ENCODE measurements around the gene TMCO4.
A peak's percentile ranks its signal among the peaks of the same experiment; 100 is the strongest.
"Not testable (repeated sequence)": the region's sequence is repeated elsewhere in the genome, so short reads cannot be mapped to it uniquely, and the experiment has no call there.

Gene TMCO4

GRCh38 chr1:19799230-19800075 is at the start of gene TMCO4:
Gene TMCO4 (minus strand): TSS chr1:19799916. CDS start chr1:19780758, 19,158 bp downstream.
- DNase-seq (ENCODE audit: low read depth in 2 of 2), result peak in 1 of 2 donors; percentile 24

DNA sequence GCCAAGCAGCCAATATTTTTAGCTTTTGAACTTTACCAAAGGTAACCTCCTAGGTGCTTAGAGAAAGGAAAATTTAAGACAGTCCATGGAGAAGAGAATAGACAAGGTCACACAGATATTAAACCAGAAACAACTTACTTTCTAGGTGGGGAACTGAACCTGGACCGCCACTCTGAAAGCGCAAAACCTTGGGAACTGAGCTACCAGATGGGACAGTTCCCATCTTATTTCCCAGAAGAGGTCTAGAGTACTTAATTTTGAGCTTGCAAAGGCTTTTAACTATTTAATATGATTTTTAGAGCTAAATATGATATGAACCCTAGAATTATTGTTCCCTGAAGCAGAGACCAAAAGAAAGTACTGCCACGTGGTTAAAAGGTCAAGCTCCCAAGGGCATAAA is 49.6 kb upstream of the TMCO4 start:
- DNase-seq (ENCODE audit: low read depth in 2 of 2), result not testable (repeated sequence)

DNA sequence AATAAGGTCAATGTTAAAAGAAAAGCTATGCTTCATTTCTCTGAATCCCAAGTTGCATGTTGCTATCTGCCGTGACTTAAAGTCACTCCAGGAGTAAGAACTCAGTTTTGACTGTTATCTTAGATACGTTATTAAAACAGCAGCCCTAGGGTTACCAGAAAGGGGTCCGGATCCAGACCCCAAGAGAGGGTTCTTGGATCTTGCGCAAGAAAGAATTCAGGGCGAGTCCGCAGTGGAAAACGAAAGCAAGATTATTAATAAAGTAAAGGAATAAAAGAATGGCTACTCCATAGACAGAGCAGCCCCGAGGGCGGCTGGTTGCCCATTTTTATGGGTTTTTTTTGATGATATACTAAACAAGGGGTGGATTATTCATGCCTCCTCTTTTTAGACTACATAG is 47.6 kb upstream of the TMCO4 start:
- not testable (repeated sequence) for DNase-seq (ENCODE audit: low read depth in 2 of 2)

DNA sequence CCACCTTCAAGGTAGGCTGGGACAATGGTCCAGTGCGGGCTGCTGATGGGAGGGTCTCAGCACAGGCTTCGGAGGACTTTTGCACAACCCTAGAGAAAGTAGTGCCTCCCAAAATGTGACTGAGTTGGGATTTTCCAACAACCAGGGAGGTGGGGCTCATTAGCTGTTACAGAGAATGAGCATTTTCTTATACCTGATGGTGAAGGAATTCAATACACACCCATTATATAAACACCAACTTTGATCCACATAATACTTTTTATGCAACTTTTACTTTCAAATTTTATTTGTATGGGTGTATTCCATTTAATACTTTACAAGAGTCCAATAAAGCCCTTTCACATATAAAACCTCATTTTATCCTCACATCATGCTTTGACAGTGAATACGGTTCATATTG is 46.6 kb upstream of the TMCO4 start:
- no peak for DNase-seq (ENCODE audit: low read depth in 2 of 2)

GRCh38 chr1:19845555-19845954 is 45.8 kb upstream of the TMCO4 start:
- no peak for DNase-seq (ENCODE audit: low read depth in 2 of 2)

DNA sequence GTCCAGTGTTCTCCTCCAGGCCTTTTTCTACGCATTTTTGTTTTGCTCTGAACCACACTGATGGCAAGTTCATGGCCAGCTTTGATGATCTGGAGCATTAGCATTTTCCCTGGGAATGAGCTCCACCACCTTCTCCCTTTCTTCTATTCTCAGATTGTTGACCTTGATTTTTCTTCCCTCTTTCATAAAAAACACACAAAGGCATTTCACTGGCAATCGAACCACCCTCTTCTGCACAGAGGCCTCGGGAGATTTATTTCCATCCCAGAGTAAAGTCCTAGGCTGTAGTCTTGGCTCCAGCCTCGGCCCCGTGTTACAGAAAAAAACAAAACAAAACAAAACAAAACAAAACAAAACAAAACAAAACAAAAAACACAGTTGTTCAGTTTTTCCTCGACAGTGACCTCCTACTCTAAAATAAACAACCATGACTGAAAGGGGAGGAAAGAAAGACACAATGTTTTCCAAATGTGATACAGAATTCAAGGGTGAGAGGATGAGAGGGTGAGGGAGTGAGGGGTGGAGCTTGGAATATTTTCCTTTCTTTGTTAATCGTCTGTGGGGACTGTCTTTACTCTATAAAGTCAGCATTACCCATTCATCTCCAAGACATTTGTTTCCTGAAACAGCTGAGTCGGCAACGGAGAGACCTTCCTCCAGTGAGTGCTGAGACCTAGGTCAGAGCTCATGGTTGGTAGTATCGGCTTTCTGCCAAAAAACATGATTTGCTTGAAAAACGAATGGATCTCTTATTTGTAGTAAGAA is 45.2 kb upstream of the TMCO4 start:
- DNase-seq (ENCODE audit: low read depth in 2 of 2), result no peak

GRCh38 chr1:19840228-19840627 is 40.5 kb upstream of the TMCO4 start:
- DNase-seq (ENCODE audit: low read depth in 2 of 2), result no peak

DNA sequence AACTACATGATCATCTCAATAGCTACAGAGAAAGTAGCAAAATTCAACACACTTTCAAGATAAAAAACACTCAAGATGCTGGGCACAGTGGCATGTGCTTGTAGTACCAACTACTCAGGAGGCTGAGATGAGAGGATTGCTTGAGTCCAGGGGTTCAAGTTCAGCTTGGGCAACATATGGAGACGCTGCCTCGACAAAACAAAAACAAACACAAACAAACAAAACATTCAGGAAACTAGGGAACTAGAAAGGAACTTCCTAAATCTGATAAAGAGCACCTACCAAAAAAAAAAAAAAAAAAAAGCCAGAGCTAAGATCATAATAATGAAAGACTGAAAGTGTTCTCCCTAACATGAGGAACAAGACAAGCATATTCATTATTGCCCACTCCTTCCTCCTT is 38.1 kb upstream of the TMCO4 start:
- DNase-seq (ENCODE audit: low read depth in 2 of 2), result no peak

- DNase-seq (ENCODE audit: low read depth in 2 of 2), result no peak
Measured at GRCh38 chr1:19835578-19835977, 35.9 kb upstream of the TMCO4 start.

DNA sequence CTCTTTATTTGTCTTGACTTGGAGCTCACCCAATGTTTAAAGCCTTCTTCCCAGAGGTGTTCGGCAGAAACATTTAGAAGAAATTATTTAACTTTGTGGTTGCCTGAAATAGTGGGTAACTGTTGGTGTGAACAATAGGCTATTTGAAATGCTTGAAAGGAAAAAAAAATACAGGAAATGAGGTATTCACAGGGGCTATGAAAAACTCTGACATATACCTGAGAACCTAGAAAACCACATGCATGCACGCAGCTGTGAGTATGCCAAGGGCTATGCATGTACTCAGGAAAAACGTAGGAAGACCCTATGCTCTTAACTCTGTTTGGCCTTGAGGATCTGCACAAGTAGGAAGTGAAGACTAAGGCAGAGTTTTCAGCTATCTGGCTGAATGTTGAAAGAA is 31.7 kb upstream of the TMCO4 start:
- no peak for DNase-seq (ENCODE audit: low read depth in 2 of 2)

- DNase-seq (ENCODE audit: low read depth in 2 of 2), result no peak
Measured at GRCh38 chr1:19828546-19828945, 28.8 kb upstream of the TMCO4 start.

GRCh38 chr1:19825298-19825697 is 25.6 kb upstream of the TMCO4 start:
- DNase-seq (ENCODE audit: low read depth in 2 of 2), result no peak

DNA sequence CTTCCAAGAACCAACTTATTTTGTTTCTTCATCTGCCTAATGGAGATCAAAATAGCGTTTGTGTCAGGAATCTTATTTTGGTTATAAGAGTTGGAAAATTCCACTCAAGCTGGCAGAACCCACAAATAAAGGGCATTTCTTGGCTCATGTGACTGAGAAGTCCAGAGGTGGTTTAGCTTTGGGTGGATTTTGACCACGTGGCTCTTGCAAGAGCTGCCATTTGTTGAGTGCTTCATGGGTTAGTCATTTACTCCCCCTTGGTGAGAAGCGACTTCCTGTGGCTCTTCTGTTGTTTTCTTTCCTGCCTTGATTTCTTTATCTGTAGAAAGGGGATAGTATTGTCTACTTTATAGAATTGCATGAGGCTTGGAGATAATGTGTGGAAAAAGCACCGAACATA is 24.8 kb upstream of the TMCO4 start:
- DNase-seq (ENCODE audit: low read depth in 2 of 2), result no peak

DNA sequence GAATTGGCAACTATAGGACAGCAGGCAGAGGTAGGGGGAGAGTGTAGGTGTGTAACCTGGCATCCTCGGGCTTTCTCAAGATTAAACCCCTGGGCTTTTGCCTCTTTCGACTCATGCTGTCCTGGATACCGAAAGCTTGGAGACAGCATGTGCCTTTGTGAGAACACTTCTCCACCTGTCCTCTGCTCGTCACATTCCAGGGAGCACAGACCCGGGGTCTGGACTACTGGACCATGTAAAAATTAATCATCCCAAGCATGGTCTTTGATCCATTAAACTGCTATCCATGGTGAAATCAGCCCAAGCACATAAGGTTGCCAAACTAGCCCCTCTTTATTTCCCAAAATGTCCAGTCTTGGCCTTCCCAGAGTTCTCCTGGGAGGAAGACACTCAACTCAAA is 24.3 kb upstream of the TMCO4 start:
- no peak for DNase-seq (ENCODE audit: low read depth in 2 of 2)

DNA sequence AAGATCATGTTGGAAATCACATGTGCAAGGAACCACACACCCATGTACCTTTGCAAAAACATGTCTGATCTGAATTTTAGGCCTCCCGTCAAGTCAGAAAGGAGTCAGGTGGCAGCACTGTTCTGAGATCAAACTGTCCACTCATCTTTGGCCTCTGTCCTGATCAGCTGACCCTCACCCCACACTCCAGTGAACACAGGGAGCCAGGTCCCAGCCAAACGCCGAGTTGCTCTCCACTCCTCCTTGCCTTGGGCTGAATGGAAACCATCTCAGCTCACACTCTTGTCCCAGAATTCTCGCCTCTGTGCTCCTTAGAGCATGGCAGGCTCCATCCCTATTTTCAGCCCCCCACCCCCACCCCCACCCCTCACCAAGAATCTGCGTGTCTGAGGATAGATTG is 20.0 kb upstream of the TMCO4 start:
- DNase-seq (ENCODE audit: low read depth in 2 of 2), result no peak

DNA sequence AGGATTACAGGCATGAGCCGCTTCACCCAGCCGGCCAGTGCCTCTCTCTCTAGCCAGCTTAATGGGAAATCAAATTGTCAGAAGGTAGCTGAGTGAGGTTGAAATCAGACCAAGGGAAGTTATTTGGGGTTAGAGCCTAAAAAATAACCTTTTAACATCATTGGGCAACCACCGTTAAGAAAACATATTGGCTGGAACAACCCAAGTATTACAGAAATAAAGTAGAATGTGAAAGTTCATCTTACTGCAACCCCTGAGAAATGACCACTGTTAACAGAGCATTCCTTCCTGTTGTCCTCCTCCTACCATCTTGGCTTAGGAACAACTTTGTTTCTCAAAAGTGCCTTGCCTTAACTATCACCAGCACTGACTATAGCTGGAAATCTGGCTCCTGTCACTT is 18.6 kb upstream of the TMCO4 start:
- DNase-seq (ENCODE audit: low read depth in 2 of 2), result no peak

DNA sequence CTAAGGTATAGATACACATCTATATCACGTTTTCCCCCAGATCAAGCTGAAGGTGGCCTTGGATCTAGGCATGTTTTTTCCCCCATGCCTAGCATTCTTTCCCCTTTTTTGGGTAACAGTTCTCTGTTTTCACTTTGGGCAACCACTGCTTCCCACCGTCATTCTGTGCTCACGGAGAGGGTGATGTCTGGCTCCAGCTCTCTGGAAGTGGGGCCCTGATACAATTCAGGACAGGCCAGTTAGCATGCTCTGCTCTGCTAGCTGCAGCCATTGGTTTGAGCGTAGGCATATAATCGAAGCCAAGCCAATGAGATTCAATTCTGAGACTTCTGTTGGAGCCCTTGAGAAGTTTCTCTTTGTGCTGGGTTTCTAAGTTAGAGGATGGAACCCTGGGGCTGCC is 17.4 kb upstream of the TMCO4 start:
- no peak for DNase-seq (ENCODE audit: low read depth in 2 of 2)

DNA sequence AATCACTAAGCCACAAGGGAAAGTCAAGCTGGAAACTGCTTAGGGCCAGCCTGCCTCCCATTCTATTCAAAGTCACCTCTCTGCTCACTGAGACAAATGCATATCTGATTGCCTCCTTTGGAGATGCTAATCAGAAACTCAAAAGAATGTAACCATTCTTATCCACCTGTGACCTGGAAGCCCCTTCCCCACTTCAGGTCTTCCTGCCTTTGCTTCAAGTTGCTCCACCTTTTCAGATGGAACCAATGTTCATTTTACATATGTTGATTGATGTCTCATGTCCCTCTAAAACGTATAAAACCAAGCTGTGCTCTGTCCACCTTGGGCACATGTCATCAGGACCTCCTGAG is 17.0 kb upstream of the TMCO4 start:
- DNase-seq (ENCODE audit: low read depth in 2 of 2), result not testable (repeated sequence)

DNA sequence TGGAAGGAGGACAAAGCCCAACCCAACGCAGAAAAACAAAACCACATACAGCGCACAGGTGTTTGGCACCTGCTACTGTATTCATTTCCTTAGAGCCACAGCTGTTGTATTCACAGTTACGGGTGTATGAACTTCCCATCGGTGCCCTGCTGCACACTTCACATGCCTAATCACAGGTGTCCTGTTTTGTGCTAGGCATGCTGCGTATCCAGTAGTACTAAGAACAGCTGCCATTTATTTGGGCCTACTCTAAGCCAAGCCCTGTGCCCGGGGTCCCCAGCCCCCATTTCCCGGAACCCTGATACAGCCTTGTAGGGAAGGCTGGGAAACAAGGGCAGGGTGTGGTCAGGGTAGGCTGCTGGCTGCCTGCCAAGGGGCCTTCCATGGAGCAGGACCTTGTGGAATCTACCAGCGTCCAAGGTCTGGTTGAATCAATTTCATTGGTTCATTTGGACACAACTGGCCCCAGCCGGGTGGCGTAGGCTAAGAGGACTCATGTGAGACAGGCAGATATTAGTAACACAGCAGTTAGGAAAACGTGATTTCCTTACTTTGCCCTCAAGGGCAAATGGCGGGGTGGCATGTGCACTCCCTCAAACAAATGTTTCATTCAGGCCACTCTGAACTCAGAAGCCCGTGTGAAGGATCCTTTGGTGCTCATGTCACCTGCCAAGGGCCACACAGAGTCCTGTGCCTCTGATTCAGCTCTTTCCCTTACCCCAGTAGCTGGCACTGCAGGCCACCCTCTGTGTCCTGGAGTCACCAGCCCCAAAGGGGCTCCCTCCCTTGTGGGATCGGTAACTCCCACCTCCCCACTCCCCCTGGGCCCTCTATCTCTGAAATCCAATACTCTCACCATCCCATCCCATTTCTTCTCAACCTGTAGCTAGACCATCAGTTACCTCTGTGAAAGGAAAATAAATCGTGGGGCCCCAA is 16.4 kb upstream of the TMCO4 start:
- DNase-seq (ENCODE audit: low read depth in 2 of 2), result no peak

DNA sequence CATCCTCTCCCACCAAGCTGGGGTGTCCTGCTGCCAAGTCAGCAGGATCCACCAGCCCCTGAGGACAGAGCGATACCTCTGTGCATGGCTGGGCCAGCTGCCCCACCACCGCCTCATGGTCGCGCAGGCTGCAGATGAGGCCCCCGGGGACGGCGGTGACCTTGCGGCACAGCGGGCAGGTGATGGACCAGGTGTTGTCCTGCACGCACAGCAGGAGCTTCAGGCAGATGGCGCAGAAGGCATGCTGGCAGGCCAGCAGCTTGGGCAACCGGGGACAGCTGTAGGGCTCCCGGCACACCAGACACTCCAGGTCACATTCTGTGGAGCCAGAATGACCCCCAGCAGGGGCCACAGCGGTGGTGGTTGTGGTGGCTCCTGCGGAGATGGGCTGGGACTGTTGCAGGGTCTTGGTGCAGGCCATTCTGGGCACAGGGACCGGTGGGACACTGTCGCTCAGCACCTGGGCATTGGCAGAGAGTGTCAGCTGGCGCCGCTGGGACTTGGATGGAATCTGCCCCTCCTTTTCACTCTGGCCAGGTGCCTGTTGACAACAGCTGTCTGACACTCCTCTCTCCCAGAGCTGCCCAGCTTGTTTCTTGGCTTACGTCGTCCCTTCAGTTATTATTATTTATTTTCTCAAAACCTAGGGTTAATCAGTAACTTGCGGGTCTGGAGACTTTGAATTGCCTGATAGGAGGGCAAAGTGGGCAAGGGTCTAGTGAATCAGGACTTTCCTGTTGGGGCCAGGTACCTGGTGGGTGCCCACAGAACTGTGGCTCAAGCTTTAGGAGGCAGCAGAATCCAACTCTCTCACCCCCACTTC is 15.2 kb upstream of the TMCO4 start, which contains the start of gene RNF186:
Gene RNF186 (minus strand): TSS at position 603 of the 823 bp plus-strand sequence. CDS start 182 bp downstream, at position 421.
- no peak for DNase-seq (ENCODE audit: low read depth in 2 of 2)

DNA sequence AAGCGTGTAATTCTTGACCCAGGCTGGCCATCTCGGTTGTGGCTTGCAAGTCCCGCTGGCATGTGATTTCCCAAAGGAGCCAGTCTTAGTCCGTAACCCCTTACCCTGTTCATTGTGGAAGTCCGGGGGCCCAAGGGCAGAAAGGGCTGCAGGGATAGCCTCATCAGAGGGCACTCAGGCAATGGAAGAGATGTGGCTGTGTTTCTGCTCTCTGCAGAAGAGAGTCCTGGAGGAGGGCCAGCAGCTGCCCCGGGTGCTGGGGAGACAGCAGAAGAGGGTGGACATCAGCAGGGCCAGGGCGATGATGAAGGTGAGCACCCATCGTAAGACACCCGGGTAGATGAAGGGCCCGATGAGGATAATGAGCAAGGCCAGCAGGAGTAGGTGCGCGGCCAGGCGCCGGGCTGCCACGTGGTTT is 14.5 kb upstream of the TMCO4 start:
- no peak for DNase-seq (ENCODE audit: low read depth in 2 of 2)
